ENCODE data around the gene FAM78A. TPM values are rescaled to one million over a fixed set of nuclear protein-coding genes. Genes with fewer than 3 reads are reported as not detected.

Gene FAM78A
- total RNA-seq, 2 experiments from 2014 or later: 86.5 to 88.7 TPM

GRCh38 chr9:131298341-131298740 lies 22.0 kb upstream of the FAM78A start:
- no peak overlapping the region for H3K4me3 Mint-ChIP-seq
- CTCF ChIA-PET: no interaction called here

DNA sequence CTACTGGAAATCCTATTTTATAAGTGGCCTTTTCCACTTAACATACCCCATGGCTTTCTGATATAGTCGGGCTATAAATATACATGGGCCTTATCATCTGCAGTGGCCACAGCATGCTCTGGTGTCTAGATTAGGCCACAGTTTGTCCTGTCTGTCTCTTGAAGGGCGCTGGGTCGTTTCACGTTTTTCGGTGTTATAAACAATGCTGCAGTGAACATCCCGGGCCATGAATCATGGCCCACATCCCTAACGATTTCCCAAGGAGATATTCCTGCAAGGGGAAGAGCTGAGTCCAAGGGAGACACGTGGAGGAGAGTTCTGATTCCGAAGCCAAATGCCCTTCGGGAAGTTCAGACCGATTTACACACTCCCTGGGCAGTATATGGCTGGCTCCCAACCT lies 21.6 kb upstream of the FAM78A start:
- H3K36me3 Mint-ChIP-seq (ENCODE audit: low read depth): no peaks in the 10 kb centered on the region
- POLR2A ChIA-PET: interaction anchor here (1.0 kb wide), 1 partner anchor 13 kb away, joined by 3 read pairs; no protein-coding TSS in a partner anchor
- H3K4me3 Mint-ChIP-seq: no peak overlapping the region
- H3K27ac Mint-ChIP-seq: no peak overlapping the region
- H3K4me1 Mint-ChIP-seq: no peaks in the 10 kb centered on the region
- DNase-seq: no peak
- peaks cover 6% of the 10 kb centered on the region for H3K27me3 Mint-ChIP-seq
- no peaks in the 10 kb centered on the region for H3K9me3 Mint-ChIP-seq
- CTCF ChIA-PET: no interaction called here

More at GRCh38 chr9:131298341-131298740, 22.0 kb upstream of the FAM78A start:
- Mint-ChIP-seq H3K4me1 (no peaks in the 10 kb centered on the region), H3K27ac (no peak overlapping the region), H3K36me3 (ENCODE audit: low read depth) (no peaks in the 10 kb centered on the region), H3K27me3 (peaks cover 6% of the 10 kb centered on the region), H3K9me3 (no peaks in the 10 kb centered on the region)
- POLR2A ChIA-PET: interaction anchor here (1.0 kb wide), 1 partner anchor 13 kb away, joined by 3 read pairs; no protein-coding TSS in a partner anchor
- DNase-seq: no peak

- no peak overlapping the region for H3K27ac Mint-ChIP-seq
Observed at GRCh38 chr9:131296906-131297500, 20.7 kb upstream of the FAM78A start.

GRCh38 chr9:131296460-131296859 lies 20.1 kb upstream of the FAM78A start:
- CTCF ChIA-PET: no interaction called here
- no peak overlapping the region for H3K27ac Mint-ChIP-seq

More at GRCh38 chr9:131296906-131297500, 20.7 kb upstream of the FAM78A start:
- ChIA-PET POLR2A (no interaction called here), CTCF (no interaction called here)
- no peak overlapping the region for H3K4me3 Mint-ChIP-seq
- H3K27me3 Mint-ChIP-seq: peaks cover 6% of the 10 kb centered on the region
- no peaks in the 10 kb centered on the region for H3K36me3 Mint-ChIP-seq (ENCODE audit: low read depth)
- no peak for DNase-seq
- H3K4me1 Mint-ChIP-seq: no peaks in the 10 kb centered on the region
- H3K9me3 Mint-ChIP-seq: no peaks in the 10 kb centered on the region

GRCh38 chr9:131292937-131293336 lies 16.6 kb upstream of the FAM78A start:
- DNase-seq: no peak
- no peak overlapping the region for H3K27ac Mint-ChIP-seq
- ChIA-PET POLR2A (interaction anchor here (0.9 to 1.3 kb wide), 2 partner anchors 13 to 14 kb away, joined by 3 read pairs; no protein-coding TSS in a partner anchor), CTCF (interaction anchor here (1.1 to 1.5 kb wide), 3 partner anchors 44 to 115 kb away, joined by 5 to 8 read pairs (median 7); no protein-coding TSS in a partner anchor)
- H3K4me1 Mint-ChIP-seq: no peaks in the 10 kb centered on the region
- H3K9me3 Mint-ChIP-seq: no peaks in the 10 kb centered on the region
- peaks cover 6% of the 10 kb centered on the region for H3K27me3 Mint-ChIP-seq
- no peaks in the 10 kb centered on the region for H3K36me3 Mint-ChIP-seq (ENCODE audit: low read depth)
- H3K4me3 Mint-ChIP-seq: no peak overlapping the region

More at GRCh38 chr9:131296460-131296859, 20.1 kb upstream of the FAM78A start:
- Mint-ChIP-seq H3K27me3 (peaks cover 6% of the 10 kb centered on the region), H3K4me1 (no peaks in the 10 kb centered on the region), H3K4me3 (no peak overlapping the region), H3K36me3 (ENCODE audit: low read depth) (no peaks in the 10 kb centered on the region), H3K9me3 (no peaks in the 10 kb centered on the region)
- POLR2A ChIA-PET: no interaction called here
- DNase-seq: no peak

- no peak for DNase-seq
- Mint-ChIP-seq H3K36me3 (ENCODE audit: low read depth) (no peaks in the 10 kb centered on the region), H3K27me3 (peaks cover 6% of the 10 kb centered on the region), H3K4me3 (no peak overlapping the region), H3K9me3 (no peaks in the 10 kb centered on the region), H3K27ac (no peak overlapping the region), H3K4me1 (no peaks in the 10 kb centered on the region)
- CTCF ChIA-PET: interaction anchor here (1.1 to 1.5 kb wide), 3 partner anchors 45 to 114 kb away, joined by 5 to 8 read pairs (median 7); no protein-coding TSS in a partner anchor
- POLR2A ChIA-PET: interaction anchor here (0.9 to 1.3 kb wide), 2 partner anchors 12 to 13 kb away, joined by 3 read pairs; no protein-coding TSS in a partner anchor
Observed at GRCh38 chr9:131291795-131292315, 15.5 kb upstream of the FAM78A start.

DNA sequence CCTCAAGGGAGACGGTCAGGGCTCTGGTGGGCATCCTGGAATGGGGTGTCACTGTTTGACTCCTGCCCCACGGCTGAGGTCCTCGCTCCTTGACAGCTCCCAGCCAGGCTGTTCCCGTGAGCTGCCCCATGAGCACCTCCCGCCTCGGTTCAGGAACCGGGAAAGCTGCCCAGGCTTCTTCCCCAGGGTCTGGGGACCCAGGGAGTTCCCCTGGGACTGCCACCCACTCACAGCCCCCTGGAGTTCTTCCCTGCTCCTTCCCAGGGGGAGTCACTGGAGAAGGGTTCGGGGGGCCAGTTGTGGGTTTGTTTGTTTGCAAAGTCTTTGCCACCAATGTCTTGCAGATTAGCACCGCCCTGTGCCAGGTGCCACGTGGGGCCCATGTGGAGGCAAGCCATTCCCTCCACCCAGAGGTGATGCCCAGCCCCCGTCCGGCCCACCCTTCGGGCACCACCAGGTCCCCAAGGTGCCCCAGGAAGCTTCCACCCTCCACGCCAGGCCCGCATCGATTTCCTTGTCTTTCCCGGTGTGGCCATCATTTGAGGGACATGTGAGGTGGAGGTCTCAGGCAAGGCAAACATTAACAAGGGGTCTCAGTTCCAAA lies 14.6 kb upstream of the FAM78A start:
- no peaks in the 10 kb centered on the region for H3K4me1 Mint-ChIP-seq
- no peak for DNase-seq
- ChIA-PET POLR2A (no interaction called here), CTCF (no interaction called here)
- no peak overlapping the region for H3K4me3 Mint-ChIP-seq
- H3K36me3 Mint-ChIP-seq (ENCODE audit: low read depth): no peaks in the 10 kb centered on the region
- H3K9me3 Mint-ChIP-seq: no peaks in the 10 kb centered on the region
- no peak overlapping the region for H3K27ac Mint-ChIP-seq
- peaks cover 5% of the 10 kb centered on the region for H3K27me3 Mint-ChIP-seq

- ChIA-PET CTCF (no interaction called here), POLR2A (interaction anchor here (0.7 kb wide), 1 partner anchor 202 kb away, joined by 3 read pairs; no protein-coding TSS in a partner anchor)
- Mint-ChIP-seq H3K9me3 (no peaks in the 10 kb centered on the region), H3K4me1 (no peaks in the 10 kb centered on the region), H3K36me3 (ENCODE audit: low read depth) (no peaks in the 10 kb centered on the region), H3K27ac (no peak overlapping the region), H3K27me3 (no peaks in the 10 kb centered on the region), H3K4me3 (no peak overlapping the region)
- no peak for DNase-seq
Observed at GRCh38 chr9:131290036-131290766, 13.9 kb upstream of the FAM78A start.

GRCh38 chr9:131289301-131290035 lies 13.2 kb upstream of the FAM78A start, which contains the start of gene PLPP7:
Gene PLPP7 (plus strand): TSS chr9:131289723. CDS start chr9:131289998, 275 bp downstream.
- peaks cover 3% of the 10 kb centered on the region for H3K27me3 Mint-ChIP-seq
- H3K4me1 Mint-ChIP-seq: no peaks in the 10 kb centered on the region

GRCh38 chr9:131288217-131288616 lies 11.9 kb upstream of the FAM78A start:
- H3K4me3 Mint-ChIP-seq: no peak overlapping the region
- peaks cover 1% of the 10 kb centered on the region for H3K4me1 Mint-ChIP-seq
- ChIA-PET CTCF (interaction anchor here (1.2 kb wide), 1 partner anchor 48 kb away, joined by 3 read pairs; no protein-coding TSS in a partner anchor), POLR2A (interaction anchor here (1.0 to 1.2 kb wide), 2 partner anchors 36 to 163 kb away, joined by 3 to 5 read pairs; partner anchors contain the start of gene NUP214)
- peaks cover 14% of the 10 kb centered on the region for H3K27me3 Mint-ChIP-seq
- DNase-seq: no peak
- H3K9me3 Mint-ChIP-seq: no peaks in the 10 kb centered on the region
- H3K36me3 Mint-ChIP-seq (ENCODE audit: low read depth): no peaks in the 10 kb centered on the region
- H3K27ac Mint-ChIP-seq: no peak overlapping the region

More at GRCh38 chr9:131289301-131290035, 13.2 kb upstream of the FAM78A start, which contains the start of gene PLPP7:
- ChIA-PET CTCF (interaction anchor here (0.7 to 1.2 kb wide), 2 partner anchors 11 to 47 kb away, joined by 3 read pairs; no protein-coding TSS in a partner anchor), POLR2A (interaction anchor here (0.7 to 1.3 kb wide), 3 partner anchors 11 to 202 kb away, joined by 3 to 5 read pairs (median 3); partner anchors contain the start of gene NUP214)
- H3K9me3 Mint-ChIP-seq: no peaks in the 10 kb centered on the region
- no peaks in the 10 kb centered on the region for H3K36me3 Mint-ChIP-seq (ENCODE audit: low read depth)
- DNase-seq: no peak
- no peak within 1 kb of the TSS for H3K27ac Mint-ChIP-seq
- no peak within 1 kb of the TSS for H3K4me3 Mint-ChIP-seq

- H3K9me3 Mint-ChIP-seq: no peaks in the 10 kb centered on the region
- H3K4me1 Mint-ChIP-seq: peaks cover 2% of the 10 kb centered on the region
- H3K27ac Mint-ChIP-seq: no peak overlapping the region
- ChIA-PET CTCF (no interaction called here), POLR2A (interaction anchor here (1.2 kb wide), 1 partner anchor 35 kb away, joined by 5 read pairs; no protein-coding TSS in a partner anchor)
- no peak overlapping the region for H3K4me3 Mint-ChIP-seq
- no peaks in the 10 kb centered on the region for H3K36me3 Mint-ChIP-seq (ENCODE audit: low read depth)
- peaks cover 16% of the 10 kb centered on the region for H3K27me3 Mint-ChIP-seq
- DNase-seq: no peak
Observed at GRCh38 chr9:131287359-131287758, 11.0 kb upstream of the FAM78A start.

- CTCF ChIA-PET: no interaction called here
- H3K9me3 Mint-ChIP-seq: no peaks in the 10 kb centered on the region
- peaks cover 9% of the 10 kb centered on the region for H3K4me1 Mint-ChIP-seq
- H3K4me3 Mint-ChIP-seq: no peak overlapping the region
- H3K27ac Mint-ChIP-seq: no peak overlapping the region
- POLR2A ChIA-PET: interaction anchor here (1.0 kb wide), 1 partner anchor 14 kb away, joined by 3 read pairs; no protein-coding TSS in a partner anchor
- no peaks in the 10 kb centered on the region for H3K36me3 Mint-ChIP-seq (ENCODE audit: low read depth)
- peaks cover 30% of the 10 kb centered on the region for H3K27me3 Mint-ChIP-seq
- DNase-seq: no peak
Observed at GRCh38 chr9:131284856-131285255, 8.5 kb upstream of the FAM78A start.
